Chondrocyte (in vitro differentiated cells): ENCODE results near the gene ACBD6. TPM values are rescaled to one million over a fixed set of nuclear protein-coding genes. Genes with fewer than 3 reads are reported as not detected.

Experiments
- DNase-seq: peaks from one replicate; pipeline ENCODE4 v3.0.0; 2021; ENCODE audit warnings: mixed read lengths, low spot score
- H3K27ac Mint-ChIP-seq: one replicate; pipeline ENCODE4 v1.8.0; 2021; ENCODE audit warnings: mild to moderate bottlenecking, moderate library complexity, mixed read lengths; ENCODE audit not compliant: unreplicated experiment
- H3K27me3 Mint-ChIP-seq: 2 replicates; pipeline ENCODE4 v1.8.0; 2021; ENCODE audit warnings: low read depth, mixed read lengths
- H3K36me3 Mint-ChIP-seq: 2 replicates; pipeline ENCODE4 v1.8.0; 2021; ENCODE audit warnings: low read depth, mixed read lengths
- H3K4me1 Mint-ChIP-seq: 2 replicates; pipeline ENCODE4 v1.8.0; 2021; ENCODE audit warnings: low read depth, mild to moderate bottlenecking, mixed read lengths
- H3K4me3 Mint-ChIP-seq: one replicate; pipeline ENCODE4 v1.8.0; 2021; ENCODE audit warnings: mild to moderate bottlenecking, moderate library complexity, mixed read lengths; ENCODE audit not compliant: unreplicated experiment
- H3K9me3 Mint-ChIP-seq: 2 replicates; pipeline ENCODE4 v1.8.0; 2021; ENCODE audit warnings: low read depth, mixed read lengths
- CTCF ChIP-seq: fragments of 200-600 bp; sonication (generic); IDR thresholded peaks from 2 replicates; pipeline ENCODE4 v1.5.0; 2021; ENCODE audit warnings: antibody characterized with exemption, mild to moderate bottlenecking, moderate library complexity
- total RNA-seq: library from RNA; stranded (reverse); gene quantifications from 3 replicates; pipeline ENCODE4 v1.2.1, GENCODE V29; 2021

Gene ACBD6
- total RNA-seq, 1 donor from 2014 or later: 43.4 TPM

- H3K9me3 Mint-ChIP-seq: no peaks in the 10 kb centered on the region
- peaks cover 28% of the 10 kb centered on the region for H3K4me1 Mint-ChIP-seq
These were observed 43.6 kb upstream of the ACBD6 start for GRCh38 chr1:180545991-180546390.

GRCh38 chr1:180544050-180544449 lies 41.7 kb upstream of the ACBD6 start:
- no peak for TF ChIP-seq CTCF

More at GRCh38 chr1:180545991-180546390, 43.6 kb upstream of the ACBD6 start:
- no peaks in the 10 kb centered on the region for H3K27me3 Mint-ChIP-seq
- no peaks in the 10 kb centered on the region for H3K36me3 Mint-ChIP-seq
- DNase-seq: no peak
- TF ChIP-seq CTCF: no peak
- H3K27ac Mint-ChIP-seq: no peak overlapping the region
- no peak overlapping the region for H3K4me3 Mint-ChIP-seq

GRCh38 chr1:180542838-180543145 lies 40.4 kb upstream of the ACBD6 start:
- H3K4me3 Mint-ChIP-seq: no peak overlapping the region
- H3K36me3 Mint-ChIP-seq: no peaks in the 10 kb centered on the region
- no peaks in the 10 kb centered on the region for H3K27me3 Mint-ChIP-seq
- H3K9me3 Mint-ChIP-seq: no peaks in the 10 kb centered on the region
- TF ChIP-seq CTCF: no peak
- H3K4me1 Mint-ChIP-seq: peaks cover 36% of the 10 kb centered on the region
- DNase-seq: no peak
- peak overlapping the region; percentile 88 for H3K27ac Mint-ChIP-seq

More at GRCh38 chr1:180544050-180544449, 41.7 kb upstream of the ACBD6 start:
- Mint-ChIP-seq H3K4me1 (peaks cover 36% of the 10 kb centered on the region), H3K27ac (peak overlapping the region; percentile 74), H3K27me3 (no peaks in the 10 kb centered on the region), H3K9me3 (no peaks in the 10 kb centered on the region), H3K4me3 (no peak overlapping the region), H3K36me3 (no peaks in the 10 kb centered on the region)
- no peak for DNase-seq

GRCh38 chr1:180542113-180542837 lies 39.9 kb upstream of the ACBD6 start:
- Mint-ChIP-seq H3K27me3 (no peaks in the 10 kb centered on the region), H3K36me3 (no peaks in the 10 kb centered on the region), H3K27ac (peak overlapping the region; percentile 88), H3K4me1 (peaks cover 36% of the 10 kb centered on the region), H3K9me3 (no peaks in the 10 kb centered on the region), H3K4me3 (no peak overlapping the region)
- no peak for DNase-seq
- TF ChIP-seq CTCF: no peak

DNA sequence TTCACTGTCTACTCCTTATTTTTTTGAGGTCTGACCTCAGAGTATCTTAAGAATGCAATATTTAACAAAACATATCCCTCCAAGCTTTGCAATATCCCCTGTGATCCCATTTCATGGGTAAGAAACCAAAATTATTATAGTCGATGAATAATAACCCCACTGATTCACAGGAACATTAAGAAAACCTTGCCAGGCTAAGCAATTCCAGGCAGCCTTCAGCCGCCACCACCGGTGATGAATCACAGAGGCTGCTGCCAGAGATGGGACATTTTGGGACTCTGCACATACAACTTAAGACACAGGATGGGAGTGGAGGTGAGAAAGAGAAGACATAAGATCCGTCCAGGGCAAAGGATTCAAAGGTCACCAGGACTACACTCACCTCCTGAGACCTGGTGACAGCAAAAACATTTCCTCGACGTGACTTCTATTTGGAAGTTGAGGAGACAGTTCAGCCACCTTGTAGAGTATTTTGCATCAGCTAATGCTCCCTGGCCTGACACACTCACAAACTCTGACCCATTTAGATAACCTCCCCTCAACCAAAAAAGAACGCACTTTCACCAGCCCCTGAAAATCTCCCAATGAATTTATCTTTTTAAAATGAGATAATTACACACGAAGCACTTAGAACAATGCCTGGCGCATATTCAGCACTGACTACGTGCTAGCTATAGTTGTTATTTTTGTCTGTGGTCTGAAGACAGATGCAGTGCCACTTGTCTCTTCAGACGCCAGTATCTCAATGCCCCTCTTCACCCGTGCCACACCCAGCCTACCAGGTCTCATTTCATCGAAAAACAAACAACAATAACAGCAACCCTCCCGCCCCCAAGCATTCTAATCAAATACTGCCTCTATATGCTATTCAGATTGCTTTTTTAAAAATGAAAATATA lies 38.6 kb upstream of the ACBD6 start:
- DNase-seq: no peak
- peaks cover 4% of the 10 kb centered on the region for H3K27me3 Mint-ChIP-seq
- peaks cover 36% of the 10 kb centered on the region for H3K4me1 Mint-ChIP-seq
- no peak overlapping the region for H3K4me3 Mint-ChIP-seq
- H3K27ac Mint-ChIP-seq: peak overlapping the region; percentile 75
- no peaks in the 10 kb centered on the region for H3K9me3 Mint-ChIP-seq
- H3K36me3 Mint-ChIP-seq: no peaks in the 10 kb centered on the region
- no peak for TF ChIP-seq CTCF
